Spinal cord (tissue), 10 donors: ENCODE measurements around the gene MPL. TPM values are rescaled to one million over a fixed set of nuclear protein-coding genes. Genes with fewer than 3 reads are reported as not detected.

Source experiments
- DNase-seq, 6 donors: peaks; one replicate each; pipeline versions ENCODE4 v3.0.0 to v3.0.0-alpha.2; 2013 to 2015; ENCODE audit warnings: low spot score in 6 of 6, low read depth in 4 of 6
- H3K27ac ChIP-seq: one replicate; pipeline ENCODE4 v1.5.1; 2013; ENCODE audit warnings: low read depth, low read length, control low read depth
- H3K27me3 ChIP-seq: one replicate; pipeline ENCODE4 v1.6.1; 2013; ENCODE audit warnings: low read length; ENCODE audit not compliant: control insufficient read depth, insufficient read depth
- H3K36me3 ChIP-seq: one replicate; pipeline ENCODE4 v1.6.1; 2013; ENCODE audit warnings: low read length; ENCODE audit not compliant: control insufficient read depth, insufficient read depth
- H3K4me1 ChIP-seq: one replicate; pipeline ENCODE4 v1.6.1; 2013; ENCODE audit warnings: low read length; ENCODE audit not compliant: control insufficient read depth, insufficient read depth
- H3K4me3 ChIP-seq: one replicate; pipeline ENCODE4 v1.5.1; 2013; ENCODE audit warnings: low read depth, low read length, control low read depth
- H3K9me3 ChIP-seq: one replicate; pipeline ENCODE4 v1.6.1; 2013; ENCODE audit warnings: low read length; ENCODE audit not compliant: control insufficient read depth, insufficient read depth
- WGBS: methylation state at CpG from one replicate; pipeline ENCODE4 v1.1.5; 2013; ENCODE audit warnings: missing lambda C conversion rate; ENCODE audit not compliant: insufficient coverage; 5-methylcytosine and 5-hydroxymethylcytosine counted together
- polyA plus RNA-seq, 2 donors: library from polyadenylated mRNA; unstranded; fragments of 120-200 nt; gene quantifications; one replicate each; pipeline ENCODE4 v1.2.1, GENCODE V29; 2013; ENCODE audit not compliant: insufficient read length in 2 of 2
- total RNA-seq, 2 donors: library from RNA; depleted of rRNA in 1 of 2; stranded (reverse); fragments of 120-200 nt in 1 of 2; fragments of >200 nt in 1 of 2; gene quantifications; one replicate each; pipeline versions ENCODE4 v1.2.3 to v1.2.4, GENCODE V29; 2013 to 2014
- donor health status: healthy.

The MPL gene
- total and polyA plus RNA-seq, 4 donors = 0.11 to 1.2 (median 0.40) TPM

DNA sequence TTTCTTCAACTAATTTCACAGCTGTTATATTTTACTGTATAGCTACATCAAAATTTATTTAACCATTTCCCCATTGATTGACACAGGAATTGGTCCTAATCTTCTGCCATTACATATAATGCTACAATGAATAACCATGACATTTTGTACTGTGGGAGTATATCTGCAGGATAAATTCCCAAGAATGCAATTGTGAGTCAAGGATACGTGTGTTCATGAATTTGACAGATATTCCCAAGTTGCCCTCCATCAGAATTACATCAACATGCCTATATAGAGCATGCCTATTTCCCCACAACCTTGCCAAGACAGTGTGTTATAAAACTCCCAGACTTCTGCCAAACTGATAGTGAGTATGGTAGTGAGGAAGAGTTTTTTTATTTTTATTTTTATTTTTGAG lies 39.6 kb upstream of the MPL start:
- no peak overlapping the region for H3K27ac ChIP-seq
- no peaks in the 10 kb centered on the region for H3K9me3 ChIP-seq
- no CpG with 5 or more reads among the region's 1 CpG for WGBS
- H3K4me1 ChIP-seq = peaks cover 27% of the 10 kb centered on the region
- H3K27me3 ChIP-seq = no peaks in the 10 kb centered on the region
- no peaks in the 10 kb centered on the region for H3K36me3 ChIP-seq
- no peak for DNase-seq
- H3K4me3 ChIP-seq = no peak overlapping the region

DNA sequence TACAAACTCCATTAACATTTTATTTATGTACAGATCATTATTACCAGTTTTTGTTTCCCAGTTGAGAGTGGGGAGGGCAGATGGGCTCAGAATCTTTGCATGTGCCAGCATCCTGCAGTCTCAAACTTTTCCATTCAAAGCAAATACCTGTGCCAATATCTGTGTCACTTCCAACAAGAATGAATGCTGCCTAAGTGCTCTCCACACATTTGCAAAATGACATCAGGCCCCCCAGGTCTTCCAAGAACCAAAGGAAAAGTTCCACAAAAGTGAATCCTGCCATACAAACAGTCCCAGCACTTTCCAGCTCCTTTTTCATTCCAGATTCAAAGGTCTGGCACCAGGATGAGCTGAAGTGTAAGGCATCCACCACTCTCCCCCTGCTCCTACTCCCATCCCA lies 38.5 kb upstream of the MPL start:
- no peaks in the 10 kb centered on the region for H3K27me3 ChIP-seq
- no peak overlapping the region for H3K4me3 ChIP-seq
- H3K4me1 ChIP-seq = peaks cover 29% of the 10 kb centered on the region
- no peaks in the 10 kb centered on the region for H3K9me3 ChIP-seq
- no peak for DNase-seq
- no peaks in the 10 kb centered on the region for H3K36me3 ChIP-seq
- H3K27ac ChIP-seq = no peak overlapping the region

DNA sequence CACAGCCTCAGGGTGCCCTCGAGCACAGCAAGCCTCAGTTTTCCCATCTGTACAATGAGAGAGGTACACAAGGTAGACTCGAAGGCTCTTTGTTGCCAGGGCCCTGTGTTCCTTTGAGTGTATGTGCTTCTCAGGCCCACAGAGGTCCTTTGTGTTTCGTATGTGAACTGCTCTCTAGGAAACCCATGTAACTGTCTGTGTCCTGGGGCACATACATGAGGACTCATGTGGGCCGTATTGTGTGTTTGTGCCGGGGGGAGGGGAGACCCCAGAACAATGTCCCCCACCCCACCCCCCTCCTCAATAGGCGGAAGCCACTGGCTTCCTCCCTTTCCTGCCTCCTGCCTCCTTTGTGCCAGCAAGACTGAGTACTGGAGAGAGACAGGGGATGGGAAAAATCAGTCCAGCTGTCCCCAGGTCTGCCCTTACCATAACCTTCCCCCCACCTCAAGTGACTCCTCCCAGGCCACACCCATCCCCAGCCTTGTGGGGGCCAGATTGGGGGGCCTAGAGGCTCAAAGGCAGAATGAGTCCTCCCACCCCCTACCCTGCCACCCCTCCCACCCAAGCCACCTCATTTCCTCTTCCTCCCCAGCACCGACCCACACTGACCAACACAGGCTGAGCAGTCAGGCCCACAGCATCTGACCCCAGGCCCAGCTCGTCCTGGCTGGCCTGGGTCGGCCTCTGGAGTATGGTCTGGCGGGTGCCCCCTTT lies 37.1 kb upstream of the MPL start, which contains the start of gene TIE1:
TIE1 (plus strand) TSS at position 605 of the 717 bp plus-strand sequence; CDS start at position 695, 90 bp downstream.
- Histone ChIP-seq H3K4me3 (no peak within 1 kb of the TSS), H3K27me3 (no peaks in the 10 kb centered on the region), H3K27ac (peak within 1 kb of the TSS; percentile 40), H3K4me1 (peaks cover 24% of the 10 kb centered on the region), H3K9me3 (no peaks in the 10 kb centered on the region), H3K36me3 (no peaks in the 10 kb centered on the region)
- DNase-seq = peak in 1 of 6 donors; percentile 6
- 78% methylated on average over 6 of the region's 10 CpGs for WGBS

DNA sequence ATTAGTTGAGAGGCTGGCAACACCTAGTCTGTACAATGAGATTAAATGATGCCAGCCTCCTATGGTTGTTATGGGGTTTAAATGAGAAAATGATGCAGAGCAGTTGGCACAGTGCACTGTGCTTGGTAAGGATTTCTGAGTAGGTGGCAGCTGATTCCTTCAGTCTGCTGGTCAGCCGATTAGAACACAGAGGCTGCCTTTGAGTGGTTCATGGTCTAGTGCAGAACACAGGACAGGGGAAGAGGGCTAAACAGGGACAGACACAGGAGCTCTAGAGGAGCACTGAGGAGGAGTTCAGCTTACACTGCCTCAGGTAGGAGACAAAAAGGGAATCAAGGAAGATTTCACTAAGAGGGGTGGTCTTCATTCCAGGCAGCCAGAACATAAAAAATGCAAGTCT lies 35.4 kb upstream of the MPL start:
- H3K4me3 ChIP-seq = no peak overlapping the region
- H3K27me3 ChIP-seq = no peaks in the 10 kb centered on the region
- H3K4me1 ChIP-seq = peaks cover 27% of the 10 kb centered on the region
- H3K27ac ChIP-seq = no peak overlapping the region
- DNase-seq = peak in 2 of 6 donors; percentile 10 to 57
- H3K9me3 ChIP-seq = no peaks in the 10 kb centered on the region
- 50% methylated on average over 1 of the region's 1 CpG for WGBS
- H3K36me3 ChIP-seq = no peaks in the 10 kb centered on the region

DNA sequence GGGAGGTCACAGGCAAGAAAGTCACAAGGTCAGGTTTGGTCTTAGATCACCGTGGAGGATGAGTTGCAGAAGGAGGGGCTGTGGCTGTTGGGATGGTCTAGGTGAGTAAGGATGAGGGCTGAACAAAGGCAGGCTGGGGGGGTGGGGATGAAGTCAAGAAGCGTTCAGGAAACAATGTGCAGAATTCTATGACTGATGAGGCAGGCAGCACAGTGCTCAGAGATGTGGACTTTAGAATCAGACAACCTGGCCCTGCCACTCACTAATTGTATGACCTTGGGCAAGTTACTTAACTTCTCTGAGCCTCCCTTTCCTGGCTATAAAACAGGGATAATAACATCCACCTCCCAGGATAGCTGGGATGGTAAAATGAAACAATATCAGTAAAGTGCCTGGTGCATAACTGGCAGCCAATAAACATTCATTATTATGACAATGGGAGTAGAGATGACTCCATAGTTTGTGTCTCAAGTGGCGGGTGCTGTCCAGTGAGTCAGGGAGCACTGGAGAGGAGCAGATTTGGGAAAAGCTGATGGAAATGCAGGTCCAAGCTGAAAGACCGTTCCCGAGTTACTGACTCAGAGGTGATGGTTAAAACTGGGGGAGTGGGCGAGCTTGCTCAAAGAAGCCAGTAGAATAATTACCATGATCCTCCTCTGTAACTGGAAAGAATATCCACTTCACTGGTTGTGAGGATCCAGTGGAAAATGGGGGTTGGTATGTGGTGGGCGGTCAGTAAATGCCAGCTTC lies 34.7 kb upstream of the MPL start:
- H3K36me3 ChIP-seq = no peaks in the 10 kb centered on the region
- H3K9me3 ChIP-seq = no peaks in the 10 kb centered on the region
- no peak for DNase-seq
- no peaks in the 10 kb centered on the region for H3K27me3 ChIP-seq
- H3K27ac ChIP-seq = no peak overlapping the region
- 76% methylated on average over 4 of the region's 7 CpGs for WGBS
- H3K4me3 ChIP-seq = no peak overlapping the region
- peaks cover 27% of the 10 kb centered on the region for H3K4me1 ChIP-seq

DNA sequence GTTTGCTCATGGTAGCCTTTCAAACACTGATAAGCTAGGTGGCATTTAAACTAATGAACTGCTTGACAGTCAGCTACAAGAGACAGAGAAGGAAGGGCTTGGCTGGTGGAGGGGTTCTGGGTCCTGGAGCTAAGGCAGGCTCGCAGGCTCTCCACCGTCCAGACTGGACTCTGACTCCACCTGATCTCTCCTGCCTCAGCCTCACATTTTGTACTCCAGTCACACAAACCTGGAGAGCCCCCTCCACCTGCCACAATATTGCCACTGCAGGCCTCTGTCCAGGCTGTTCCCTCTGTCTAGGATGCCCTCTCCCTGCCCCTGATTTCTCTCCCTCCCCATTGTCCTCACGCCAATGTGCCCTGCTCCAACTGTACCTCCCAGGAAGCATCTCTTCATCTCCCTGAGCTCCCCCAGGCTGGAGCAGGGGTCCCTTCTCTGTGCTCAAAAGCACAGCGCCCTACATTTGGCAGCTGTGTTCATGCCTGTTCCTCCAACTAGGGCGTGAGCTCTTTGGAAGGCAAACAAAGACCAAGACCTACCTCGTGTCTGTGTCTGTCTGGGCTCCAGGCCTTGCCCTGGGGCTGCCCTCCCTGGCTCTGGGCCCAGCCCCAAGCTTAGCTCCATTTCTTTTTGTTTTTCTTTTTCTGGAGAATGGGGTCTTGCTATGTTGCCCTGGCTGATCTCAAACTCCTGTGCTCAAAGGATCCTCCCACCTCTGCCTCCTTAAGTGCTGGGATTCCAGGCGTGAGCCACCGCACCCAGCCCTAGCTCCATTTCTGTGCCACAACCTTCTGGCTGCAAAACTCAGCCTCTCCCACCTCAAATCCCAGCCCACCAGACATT lies 33.9 kb upstream of the MPL start:
- H3K9me3 ChIP-seq = no peaks in the 10 kb centered on the region
- H3K4me1 ChIP-seq = peaks cover 27% of the 10 kb centered on the region
- 62% methylated on average over 8 of the region's 8 CpGs for WGBS
- H3K27me3 ChIP-seq = no peaks in the 10 kb centered on the region
- no peak overlapping the region for H3K27ac ChIP-seq
- no peak overlapping the region for H3K4me3 ChIP-seq
- no peaks in the 10 kb centered on the region for H3K36me3 ChIP-seq
- no peak for DNase-seq

DNA sequence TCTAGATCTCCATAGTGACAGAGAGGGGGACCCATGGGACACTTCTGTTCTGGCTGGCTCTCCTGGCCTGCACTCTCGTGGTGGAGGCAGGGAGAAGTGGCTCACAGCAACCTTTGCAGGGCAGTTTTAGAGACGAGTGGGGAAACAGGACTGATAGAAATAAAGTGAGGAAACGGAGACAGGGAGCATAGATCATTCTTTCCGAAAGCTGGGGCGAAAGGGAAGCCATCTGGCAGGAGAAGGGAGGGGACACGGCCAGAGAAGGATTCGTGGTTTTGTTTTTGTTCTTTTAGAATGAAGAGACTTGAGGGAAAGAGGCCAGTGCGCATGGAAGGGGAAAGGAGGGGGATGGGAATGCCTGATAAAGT lies 33.3 kb upstream of the MPL start:
- Histone ChIP-seq H3K4me3 (no peak overlapping the region), H3K27ac (no peak overlapping the region)
- 29% methylated on average over 8 of the region's 8 CpGs for WGBS

DNA sequence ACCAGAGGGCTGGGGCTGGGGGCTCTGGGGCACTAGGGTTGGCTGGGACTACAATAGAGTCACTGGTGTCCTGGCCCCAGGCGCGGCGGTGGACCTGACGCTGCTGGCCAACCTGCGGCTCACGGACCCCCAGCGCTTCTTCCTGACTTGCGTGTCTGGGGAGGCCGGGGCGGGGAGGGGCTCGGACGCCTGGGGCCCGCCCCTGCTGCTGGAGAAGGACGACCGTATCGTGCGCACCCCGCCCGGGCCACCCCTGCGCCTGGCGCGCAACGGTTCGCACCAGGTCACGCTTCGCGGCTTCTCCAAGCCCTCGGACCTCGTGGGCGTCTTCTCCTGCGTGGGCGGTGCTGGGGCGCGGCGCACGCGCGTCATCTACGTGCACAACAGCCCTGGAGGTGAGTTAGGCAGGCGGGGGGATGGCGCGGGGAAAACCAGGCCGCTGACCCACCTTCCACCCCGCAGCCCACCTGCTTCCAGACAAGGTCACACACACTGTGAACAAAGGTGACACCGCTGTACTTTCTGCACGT lies 32.8 kb upstream of the MPL start:
- peaks cover 23% of the 10 kb centered on the region for H3K4me1 ChIP-seq
- DNase-seq = no peak
- H3K27ac ChIP-seq = no peak overlapping the region
- no peaks in the 10 kb centered on the region for H3K27me3 ChIP-seq
- 93% methylated on average over 34 of the region's 46 CpGs for WGBS
- H3K36me3 ChIP-seq = no peaks in the 10 kb centered on the region
- H3K4me3 ChIP-seq = no peak overlapping the region
- H3K9me3 ChIP-seq = no peaks in the 10 kb centered on the region

More for the DNA sequence above, 33.3 kb upstream of the MPL start:
- H3K27me3 ChIP-seq = no peaks in the 10 kb centered on the region
- no peaks in the 10 kb centered on the region for H3K36me3 ChIP-seq
- no peaks in the 10 kb centered on the region for H3K9me3 ChIP-seq
- H3K4me1 ChIP-seq = peaks cover 27% of the 10 kb centered on the region
- no peak for DNase-seq

DNA sequence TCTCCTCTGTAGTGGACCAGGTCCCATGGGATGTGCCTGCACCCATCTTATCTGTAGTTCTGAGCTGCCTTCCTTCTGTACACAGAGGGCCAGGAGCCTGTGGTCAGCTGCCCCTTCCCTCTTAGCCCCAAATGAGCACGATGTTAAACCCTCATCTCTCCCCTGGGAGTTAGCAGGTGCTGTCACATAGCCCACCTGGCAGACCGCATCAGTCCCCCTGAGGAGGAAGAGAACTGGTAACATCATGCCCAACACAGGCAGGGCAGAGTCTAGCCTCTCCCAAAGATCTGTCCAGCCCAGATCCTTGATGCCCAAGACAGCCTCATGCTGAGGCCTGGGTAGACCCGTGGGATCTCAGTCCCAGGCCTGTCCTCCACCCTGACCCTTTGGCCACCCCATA lies 32.2 kb upstream of the MPL start:
- Histone ChIP-seq H3K4me3 (no peak overlapping the region), H3K27ac (no peak overlapping the region), H3K36me3 (no peaks in the 10 kb centered on the region), H3K9me3 (no peaks in the 10 kb centered on the region), H3K27me3 (no peaks in the 10 kb centered on the region), H3K4me1 (peaks cover 18% of the 10 kb centered on the region)
- 81% methylated on average over 3 of the region's 3 CpGs for WGBS
- DNase-seq = no peak
